ENCODE measurements around the gene STAT1. TPM values are rescaled to one million over a fixed set of nuclear protein-coding genes. Genes with fewer than 3 reads are reported as not detected.

The STAT1 gene
- total and polyA plus RNA-seq, 10 of the 15 experiments (the other 5 are each of a cell fraction or from before 2014, with no cell fraction given): 81.8 to 398 (median 307) TPM

GRCh38 chr2:190947711-190948251 is 66.2 kb downstream of the STAT1 start:
- H3K9me3 ChIP-seq (replicated peaks; ENCODE audit: control insufficient read depth, insufficient read depth, low read length): no peaks in the 10 kb centered on the region
- DNase-seq (ENCODE audit: low read depth, low spot score): peak; percentile 45
- no peaks in the 10 kb centered on the region for H4K20me1 ChIP-seq (ENCODE audit: control insufficient read depth, insufficient read depth)
- SMC1A ChIA-PET (ENCODE audit: uncharacterized antibody, unreplicated experiment): interaction anchor here (0.7 to 4.7 kb wide), 35 partner anchors 9 to 414 kb away, joined by 3 to 57 read pairs (median 5); partner anchors contain the start of genes GLS and STAT1
- BruUV-seq (replicated peaks): no TSS peak
- H3K4me3 ChIP-seq: no peak overlapping the region
- 33% methylated on average over 2 of the region's 2 CpGs for WGBS (ENCODE audit: insufficient coverage, insufficient replicate concordance, low lambda C conversion rate, missing lambda C conversion rate)
- no peaks in the 10 kb centered on the region for H3K79me2 ChIP-seq (ENCODE audit: control insufficient read depth, insufficient read depth, low read length)
- ATAC-seq: peak; percentile 69
- peak overlapping the region; percentile 53; the same call in 1 of the 2 replicates for H3K4me2 ChIP-seq (ENCODE audit: control insufficient read depth, insufficient read depth)
- no peaks in the 10 kb centered on the region for H3K27me3 ChIP-seq (replicated peaks in 1 of 2; ENCODE audit: control insufficient read depth in 2 of 2, insufficient read depth in 2 of 2, low read length in 1 of 2)
- no peaks in the 10 kb centered on the region for H3K36me3 ChIP-seq (ENCODE audit: control insufficient read depth in 2 of 2, insufficient read depth in 2 of 2, low read length in 1 of 2)
- RAD21 ChIA-PET (ENCODE audit: unreplicated experiment): interaction anchor here (0.6 to 4.4 kb wide), 22 partner anchors 9 to 267 kb away, joined by 3 to 37 read pairs (median 4); partner anchors contain the start of gene GLS
- FAIRE-seq: peak; percentile 84
- intact Hi-C loops (cut with micrococcal nuclease; ENCODE audit: unreplicated experiment): loop anchor here (2.0 kb wide), 1 partner anchor 97 kb away; no protein-coding TSS in a partner anchor
- H2AFZ ChIP-seq (ENCODE audit: control insufficient read depth, low read depth, low read length): no peak overlapping the region
- H3K9ac ChIP-seq (ENCODE audit: control insufficient read depth, insufficient read depth, low read length): no peak overlapping the region
- H3K4me1 ChIP-seq (ENCODE audit: control insufficient read depth, insufficient read depth, low read length): peaks cover 8% of the 10 kb centered on the region; the same call in 1 of the 2 replicates
- in situ Hi-C loops (cut with MboI): no loop called here
- CTCF ChIA-PET: interaction anchor here (0.6 to 5.4 kb wide), 32 partner anchors 9 to 414 kb away, joined by 3 to 89 read pairs (median 4); partner anchors contain the start of gene GLS
- 0 out of 2 replicates have a peak overlapping the region, but pooled peaks have one; percentile 27 for H3K27ac ChIP-seq (ENCODE audit: control insufficient read depth, insufficient read depth)
- POLR2A ChIA-PET: interaction anchor here (0.8 to 2.1 kb wide), 3 partner anchors 61 to 64 kb away, joined by 3 to 9 read pairs (median 4); no protein-coding TSS in a partner anchor
- TF ChIP-seq, protein P1, sequence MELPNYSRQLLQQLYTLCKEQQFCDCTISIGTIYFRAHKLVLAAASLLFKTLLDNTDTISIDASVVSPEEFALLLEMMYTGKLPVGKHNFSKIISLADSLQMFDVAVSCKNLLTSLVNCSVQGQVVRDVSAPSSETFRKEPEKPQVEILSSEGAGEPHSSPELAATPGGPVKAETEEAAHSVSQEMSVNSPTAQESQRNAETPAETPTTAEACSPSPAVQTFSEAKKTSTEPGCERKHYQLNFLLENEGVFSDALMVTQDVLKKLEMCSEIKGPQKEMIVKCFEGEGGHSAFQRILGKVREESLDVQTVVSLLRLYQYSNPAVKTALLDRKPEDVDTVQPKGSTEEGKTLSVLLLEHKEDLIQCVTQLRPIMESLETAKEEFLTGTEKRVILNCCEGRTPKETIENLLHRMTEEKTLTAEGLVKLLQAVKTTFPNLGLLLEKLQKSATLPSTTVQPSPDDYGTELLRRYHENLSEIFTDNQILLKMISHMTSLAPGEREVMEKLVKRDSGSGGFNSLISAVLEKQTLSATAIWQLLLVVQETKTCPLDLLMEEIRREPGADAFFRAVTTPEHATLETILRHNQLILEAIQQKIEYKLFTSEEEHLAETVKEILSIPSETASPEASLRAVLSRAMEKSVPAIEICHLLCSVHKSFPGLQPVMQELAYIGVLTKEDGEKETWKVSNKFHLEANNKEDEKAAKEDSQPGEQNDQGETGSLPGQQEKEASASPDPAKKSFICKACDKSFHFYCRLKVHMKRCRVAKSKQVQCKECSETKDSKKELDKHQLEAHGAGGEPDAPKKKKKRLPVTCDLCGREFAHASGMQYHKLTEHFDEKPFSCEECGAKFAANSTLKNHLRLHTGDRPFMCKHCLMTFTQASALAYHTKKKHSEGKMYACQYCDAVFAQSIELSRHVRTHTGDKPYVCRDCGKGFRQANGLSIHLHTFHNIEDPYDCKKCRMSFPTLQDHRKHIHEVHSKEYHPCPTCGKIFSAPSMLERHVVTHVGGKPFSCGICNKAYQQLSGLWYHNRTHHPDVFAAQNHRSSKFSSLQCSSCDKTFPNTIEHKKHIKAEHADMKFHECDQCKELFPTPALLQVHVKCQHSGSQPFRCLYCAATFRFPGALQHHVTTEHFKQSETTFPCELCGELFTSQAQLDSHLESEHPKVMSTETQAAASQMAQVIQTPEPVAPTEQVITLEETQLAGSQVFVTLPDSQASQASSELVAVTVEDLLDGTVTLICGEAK (IDR thresholded peaks at IDR 0.05; ENCODE audit: borderline replicate concordance): no peak
- no peak for TF ChIP-seq TCF3 (IDR thresholded peaks at IDR 0.05; ENCODE audit: borderline replicate concordance, insufficient read depth, low read depth, low read length)
- no peak for TF ChIP-seq KAT2A (conservative IDR thresholded peaks at IDR 0.05; ENCODE audit: control insufficient read depth, low read depth, low read length)
- TF ChIP-seq TBL1XR1 (IDR thresholded peaks at IDR 0.05; ENCODE audit: low read depth, low read length): no peak
- TF ChIP-seq PAX8 (IDR thresholded peaks at IDR 0.05): no peak
- TF ChIP-seq RFX5 (IDR thresholded peaks at IDR 0.05; ENCODE audit: low read depth, low read length): no peak
- no peak for TF ChIP-seq ZZZ3 (IDR thresholded peaks at IDR 0.05; ENCODE audit: control insufficient read depth, insufficient read length, low read depth)
- TF ChIP-seq RBBP5 (conservative IDR thresholded peaks at IDR 0.05): no peak
- TF ChIP-seq SRF (IDR thresholded peaks at IDR 0.05; ENCODE audit: low read depth in 2 of 2, low read length in 2 of 2): no peak
- TF ChIP-seq SMARCA5 (IDR thresholded peaks at IDR 0.05): no peak
- TF ChIP-seq ZNF592 (IDR thresholded peaks at IDR 0.05): no peak
- TF ChIP-seq BCL11A (IDR thresholded peaks at IDR 0.05; ENCODE audit: low read depth, low read length): no peak
- no peak for TF ChIP-seq BCLAF1 (IDR thresholded peaks at IDR 0.05)

Measured in GM12878 (cell line).